Panc1 (cell line): Measurements from ENCODE around the gene CLIP3. TPM values are rescaled to one million over a fixed set of nuclear protein-coding genes. Genes with fewer than 3 reads are reported as not detected.
A peak's percentile ranks its signal among the peaks of the same experiment; 100 is the strongest.

Experiments used
- ATAC-seq: fragments of 200-7000 bp; cut with Tn5 transposase; 2 replicates; pipeline ENCODE4 v1.9.1; 2020; ENCODE audit warnings: mild to moderate bottlenecking, moderate library complexity
- BruUV-seq: library from RNA; stranded (reverse); fragments of 400-500 nt; replicated peaks from 2 replicates; lab custom pipeline; 2021; lab: Mats Ljungman, UMichigan
- CTCF ChIA-PET: fragments of 300-600 bp; sonication (Branson Sonifier 250); formaldehyde crosslinking; loops from one replicate; lab custom pipeline; 2022; ENCODE audit warnings: antibody characterized with exemption; lab: Charles Lee
- POLR2A ChIA-PET: fragments of 300-600 bp; sonication (Branson Sonifier 250); formaldehyde crosslinking; loops from one replicate; lab custom pipeline; 2022; ENCODE audit warnings: antibody characterized with exemption; lab: Charles Lee
- DNase-seq: peaks from one replicate; pipeline ENCODE4 v3.0.0-alpha.2; 2010; ENCODE audit warnings: low read depth, low spot score
- H3K27ac ChIP-seq: 2 replicates; pipeline ENCODE4 v1.5.1; 2011; ENCODE audit warnings: mild to moderate bottlenecking, low read length, inconsistent platforms
- H3K27me3 ChIP-seq: fragments of 200-500 bp; sonication (Bioruptor generic); 2 replicates; pipeline ENCODE4 v1.6.0; 2014; ENCODE audit warnings: low read length, inconsistent platforms; ENCODE audit not compliant: control insufficient read depth, insufficient read depth
- H3K36me3 ChIP-seq: fragments of 200-500 bp; sonication (Bioruptor generic); 2 replicates; pipeline ENCODE4 v1.5.1; 2014; ENCODE audit warnings: inconsistent platforms, mild to moderate bottlenecking, low read length, moderate library complexity; ENCODE audit not compliant: control insufficient read depth, insufficient read depth
- H3K4me1 ChIP-seq: 2 replicates; pipeline ENCODE4 v1.5.1; 2011; ENCODE audit warnings: inconsistent platforms, mild to moderate bottlenecking, low read length, moderate library complexity; ENCODE audit not compliant: control insufficient read depth, insufficient read depth
- H3K4me3 ChIP-seq, 2 experiments: 2 replicates each; pipeline ENCODE4 v1.5.1; 2011 to 2012; ENCODE audit warnings: low read depth in 2 of 2, low read length in 2 of 2, mild to moderate bottlenecking in 2 of 2, inconsistent platforms in 1 of 2, moderate library complexity in 1 of 2
- H3K9me3 ChIP-seq: fragments of 200-500 bp; sonication (Bioruptor generic); 2 replicates; pipeline ENCODE4 v1.5.1; 2014; ENCODE audit warnings: low read depth, mild to moderate bottlenecking, inconsistent platforms, low read length, moderate library complexity; ENCODE audit not compliant: control insufficient read depth, insufficient read depth
- CTCF ChIP-seq: fragments of 450-650 bp; IDR thresholded peaks from 2 replicates; pipeline ENCODE4 v1.5.1; 2017; ENCODE audit warnings: mild to moderate bottlenecking
- POLR2AphosphoS5 ChIP-seq: IDR thresholded peaks from 2 replicates; pipeline ENCODE4 v1.6.1; 2012; ENCODE audit warnings: mild to moderate bottlenecking, low read depth, low read length, moderate library complexity
- REST ChIP-seq, 2 experiments: IDR thresholded peaks; 2 replicates each; pipeline ENCODE4 v1.6.1; 2011 to 2012; ENCODE audit warnings: low read depth in 2 of 2, control low read depth in 1 of 2, low read length in 1 of 2, mild to moderate bottlenecking in 1 of 2, moderate library complexity in 1 of 2; ENCODE audit not compliant: insufficient read depth in 1 of 2
- SIN3A ChIP-seq: IDR thresholded peaks from 2 replicates; pipeline ENCODE4 v1.6.1; 2012; ENCODE audit warnings: low read depth, mild to moderate bottlenecking, low read length, moderate library complexity, borderline replicate concordance; ENCODE audit not compliant: insufficient read depth
- TCF7L2 ChIP-seq: IDR thresholded peaks from 2 replicates; pipeline ENCODE4 v1.6.1; 2011; ENCODE audit warnings: mild to moderate bottlenecking, low read depth, low read length, inconsistent platforms
- in situ Hi-C: cut with HindIII; loops from 2 replicates; pipeline ENCODE4 v1.10.0; 2016; ENCODE audit warnings: low sequenced_read_pairs, low pct_unique_long_range_greater_than_20kb
- intact Hi-C: fragments of 100-400 bp; cut with micrococcal nuclease; formaldehyde crosslinking; loops from one replicate; pipeline ENCODE4 v1.10.0; 2022; ENCODE audit not compliant: unreplicated experiment
- total RNA-seq: library from RNA; stranded (reverse); gene quantifications from one replicate; pipeline ENCODE4 v1.2.1, GENCODE V29; 2021; ENCODE audit not compliant: unreplicated experiment

Gene CLIP3
- total RNA-seq, 1 experiment from 2014 or later, result 4.7 TPM

- peaks cover 7% of the 10 kb centered on the region; the same call in 1 of the 2 replicates for H3K27me3 ChIP-seq
- no peaks in the 10 kb centered on the region for H3K36me3 ChIP-seq
- intact Hi-C loops (no loop called here), in situ Hi-C loops (no loop called here)
- ChIA-PET CTCF (no interaction called here), POLR2A (no interaction called here)
- no peak for TF ChIP-seq SIN3A
- TF ChIP-seq CTCF, result no peak
- TF ChIP-seq REST (IDR thresholded peaks at IDR 0.05; ENCODE audit: insufficient read depth in 1 of 2, low read depth in 2 of 2, low read length in 1 of 2), result no peak
- TF ChIP-seq TCF7L2, result no peak
- no peak for TF ChIP-seq POLR2AphosphoS5
- H3K9me3 ChIP-seq, result no peaks in the 10 kb centered on the region
- H3K4me1 ChIP-seq, result no peaks in the 10 kb centered on the region
- DNase-seq, result no peak
- ATAC-seq, result no peak
- H3K27ac ChIP-seq, result no peak overlapping the region
- H3K4me3 ChIP-seq, result no peak overlapping the region
- BruUV-seq, result no TSS peak
Observed at GRCh38 chr19:35978271-35978670, 54.4 kb downstream of the CLIP3 start.

- Histone ChIP-seq H3K36me3 (no peaks in the 10 kb centered on the region), H3K4me3 (no peak overlapping the region), H3K27ac (no peak overlapping the region), H3K27me3 (peaks cover 7% of the 10 kb centered on the region; the same call in 1 of the 2 replicates), H3K4me1 (no peaks in the 10 kb centered on the region), H3K9me3 (no peaks in the 10 kb centered on the region)
- TF ChIP-seq REST (IDR thresholded peaks at IDR 0.05; ENCODE audit: insufficient read depth in 1 of 2, low read depth in 2 of 2, low read length in 1 of 2) (no peak), SIN3A (no peak), CTCF (no peak; the same call in 1 of the 2 replicates), POLR2AphosphoS5 (no peak), TCF7L2 (no peak)
- intact Hi-C loops (no loop called here), in situ Hi-C loops (no loop called here)
- ATAC-seq, result peak; percentile 52
- POLR2A ChIA-PET, result no interaction called here
- CTCF ChIA-PET, result no interaction called here
- BruUV-seq, result no TSS peak
- no peak for DNase-seq
Observed at GRCh38 chr19:35977446-35978222, 55.0 kb downstream of the CLIP3 start.
